ENCODE measurements around the gene MGAT4B. TPM values are rescaled to one million over a fixed set of nuclear protein-coding genes. Genes with fewer than 3 reads are reported as not detected.

The MGAT4B gene
- total RNA-seq, 1 donor from 2014 or later = 98.9 TPM

DNA sequence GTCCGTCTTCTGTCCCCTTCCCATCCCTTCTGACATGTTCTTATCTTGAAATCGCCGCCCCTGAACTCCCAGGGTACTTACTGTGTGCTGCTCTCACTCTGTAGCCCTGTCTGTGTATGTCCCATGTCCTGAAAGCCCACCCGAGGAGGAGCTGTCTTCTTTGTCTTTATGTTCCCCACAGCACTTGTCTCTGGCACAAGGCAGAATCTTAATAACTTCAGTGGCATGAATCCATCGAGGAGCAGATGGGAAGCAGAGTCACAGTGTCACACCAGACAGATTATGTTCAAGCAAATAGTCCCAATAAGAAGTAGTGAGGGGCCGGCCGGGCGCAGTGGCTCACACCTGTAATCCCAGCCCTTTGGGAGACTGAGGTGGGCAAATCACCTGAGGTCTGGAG lies 42.6 kb downstream of the MGAT4B start:
- intact Hi-C loops (cut with DNase I) = loop anchor here (5.0 kb wide), 1 partner anchor 143 kb away; the partner anchor contains the start of gene TBC1D9B
- DNase-seq (ENCODE audit: missing footprints) (no peak), ATAC-seq (no peak)

GRCh38 chr5:179763215-179763945 lies 43.3 kb downstream of the MGAT4B start:
- intact Hi-C loops (cut with DNase I) = loop anchor here (2.0 to 5.0 kb wide), 2 partner anchors 33 to 144 kb away; partner anchors contain the start of gene TBC1D9B
- no peak for ATAC-seq
- no peak for DNase-seq (ENCODE audit: missing footprints)

DNA sequence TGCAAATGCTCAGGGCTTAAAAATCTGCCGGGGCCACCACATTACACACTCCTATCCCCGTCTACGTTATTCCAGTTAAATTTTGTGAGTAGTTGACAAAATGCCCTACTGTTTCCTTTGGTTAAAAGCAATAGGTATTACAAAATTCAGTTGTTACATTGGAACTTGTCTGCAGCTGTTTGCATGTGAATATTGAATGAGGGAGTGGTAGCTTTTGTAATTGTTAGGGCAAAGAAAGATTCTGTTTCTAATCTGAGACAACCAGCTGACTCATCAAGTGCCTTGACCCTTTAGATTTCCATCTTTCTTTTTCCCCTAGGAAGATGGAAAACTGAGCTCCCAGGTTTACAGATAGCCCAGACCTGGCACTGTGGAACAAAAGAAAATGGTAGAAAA lies 43.9 kb downstream of the MGAT4B start:
- ATAC-seq = no peak
- intact Hi-C loops (cut with DNase I) = loop anchor here (2.0 to 5.0 kb wide), 2 partner anchors 34 to 145 kb away; partner anchors contain the start of gene TBC1D9B
- DNase-seq (ENCODE audit: missing footprints) = no peak

GRCh38 chr5:179762079-179762780 lies 44.4 kb downstream of the MGAT4B start:
- intact Hi-C loops (cut with DNase I) = loop anchor here (2.0 to 5.0 kb wide), 2 partner anchors 35 to 145 kb away; partner anchors contain the start of gene TBC1D9B
- ATAC-seq (no peak), DNase-seq (ENCODE audit: missing footprints) (no peak)

DNA sequence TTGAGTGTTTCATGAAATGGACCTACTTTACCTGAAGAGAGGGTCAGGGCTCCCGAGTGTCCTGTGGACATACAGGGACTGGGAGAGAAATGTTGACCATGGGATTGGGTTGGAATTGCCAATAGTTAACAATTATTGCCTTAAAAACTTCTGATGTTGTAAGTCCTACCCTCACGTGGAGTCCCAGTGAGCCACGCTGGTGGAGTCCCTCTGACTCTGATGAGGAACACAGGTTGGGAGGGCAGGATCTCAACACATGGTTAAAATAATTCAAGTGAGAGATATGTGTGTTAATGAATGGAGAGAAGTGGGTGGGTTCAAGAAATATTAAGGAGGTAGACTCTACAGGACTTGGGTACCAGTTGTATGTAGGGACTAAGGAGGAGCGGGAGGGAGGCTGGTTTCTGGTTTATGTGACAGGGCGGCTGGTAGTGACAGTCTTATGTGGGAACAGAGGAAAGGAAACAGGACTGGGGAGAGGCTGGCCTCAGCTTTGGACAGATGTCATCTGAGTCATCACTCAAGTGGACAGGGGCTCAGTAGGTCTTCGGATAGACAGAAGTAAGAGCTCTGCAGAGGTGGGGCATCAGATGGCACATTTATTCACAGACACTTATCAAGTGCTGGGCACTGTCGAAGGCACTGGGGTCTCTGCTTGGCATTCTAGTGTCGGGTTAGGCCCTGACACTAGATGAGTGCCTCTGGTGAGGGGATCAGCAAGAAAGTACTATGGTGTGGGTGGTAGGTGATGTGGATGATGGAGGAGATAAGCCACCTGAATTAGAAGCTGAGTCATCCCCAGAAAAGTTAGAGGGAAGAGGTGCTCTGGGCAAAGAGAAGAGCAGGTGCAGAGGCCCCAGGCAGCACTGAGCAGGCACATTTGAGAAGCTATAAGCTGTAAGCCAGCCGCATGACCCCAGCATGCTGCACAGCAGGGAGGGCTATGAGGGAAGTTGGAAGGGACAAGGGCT lies 46.8 kb downstream of the MGAT4B start:
- DNase-seq (ENCODE audit: missing footprints) (no peak), ATAC-seq (no peak)
- intact Hi-C loops (cut with DNase I) = loop anchor here (5.0 kb wide), 1 partner anchor 147 kb away; the partner anchor contains the start of gene TBC1D9B

GRCh38 chr5:179758955-179759354 lies 47.7 kb downstream of the MGAT4B start:
- no peak for DNase-seq (ENCODE audit: missing footprints)
- intact Hi-C loops (cut with DNase I) = no loop called here
- no peak for ATAC-seq

GRCh38 chr5:179755022-179755421 lies 51.6 kb downstream of the MGAT4B start:
- no peak for ATAC-seq
- intact Hi-C loops (cut with DNase I) = no loop called here

DNA sequence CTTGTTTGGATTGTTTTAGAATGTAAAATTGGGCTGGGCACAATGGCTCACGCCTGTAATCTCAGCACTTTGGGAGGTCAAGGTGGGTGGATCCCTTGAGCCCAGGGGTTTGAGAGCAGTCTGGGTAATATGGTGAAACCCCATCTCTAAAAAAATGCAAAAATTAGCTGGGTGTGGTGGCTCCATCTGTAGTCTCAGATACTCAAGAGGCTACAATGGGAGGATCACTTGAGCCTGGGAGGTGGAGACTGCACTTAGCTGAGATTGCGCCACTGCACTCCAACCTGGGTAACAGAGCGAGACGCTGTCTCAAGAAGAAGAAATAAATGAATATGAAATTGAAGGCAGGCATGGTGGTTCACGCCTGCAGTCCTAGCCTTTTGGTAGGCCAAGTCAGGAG lies 52.7 kb downstream of the MGAT4B start:
- DNase-seq (ENCODE audit: missing footprints) (no peak), ATAC-seq (no peak)

More at GRCh38 chr5:179755022-179755421, 51.6 kb downstream of the MGAT4B start:
- no peak for DNase-seq (ENCODE audit: missing footprints)

GRCh38 chr5:179749857-179750508 lies 56.7 kb downstream of the MGAT4B start:
- no peak for ATAC-seq
- peak; percentile 17 for DNase-seq (ENCODE audit: missing footprints)
- intact Hi-C loops (cut with DNase I) = no loop called here

More for the DNA sequence above, 52.7 kb downstream of the MGAT4B start:
- intact Hi-C loops (cut with DNase I) = no loop called here

DNA sequence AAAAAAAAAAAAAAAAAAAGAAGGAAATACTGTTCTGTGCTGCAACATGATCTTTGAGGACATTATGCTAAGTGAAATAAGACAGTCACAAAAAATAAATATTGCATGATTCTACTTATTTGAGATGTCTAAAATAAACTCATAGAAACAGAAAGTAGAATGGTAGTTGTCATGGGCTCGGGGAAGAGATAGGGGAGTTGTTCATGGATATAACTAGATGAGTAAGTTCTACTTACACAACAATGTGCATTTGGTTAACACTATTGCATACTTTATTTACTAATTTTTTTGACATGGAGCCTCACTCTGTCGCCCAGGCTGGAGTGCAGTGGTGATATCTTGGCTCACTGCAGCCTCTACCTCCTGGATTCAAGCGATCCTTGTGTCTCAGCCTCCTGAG lies 58.9 kb downstream of the MGAT4B start:
- DNase-seq (ENCODE audit: missing footprints) = no peak
- intact Hi-C loops (cut with DNase I) = no loop called here
- ATAC-seq = no peak

Small RNA genes within 50 kb of the gene (microRNA-seq; reads per million reads assigned to microRNA genes)
- 1.4 reads per million for gene MIR1229

Other genes with a start within 250 kb of the MGAT4B start
- gene HNRNPH1, start 183.2 kb downstream of the MGAT4B start, total RNA-seq = 218 TPM
- not detected for gene CBY3, start 125.8 kb downstream of the MGAT4B start, total RNA-seq
- 504 TPM for gene CANX, start 107.9 kb downstream of the MGAT4B start, total RNA-seq
- gene MAML1, start 74.0 kb downstream of the MGAT4B start, total RNA-seq = 11.1 TPM
- gene LTC4S, start 12.9 kb downstream of the MGAT4B start, total RNA-seq = 10.3 TPM
- 407 TPM for gene SQSTM1, start 14.0 kb upstream of the MGAT4B start, total RNA-seq
- 12.2 TPM for gene MRNIP, start 52.0 kb upstream of the MGAT4B start, total RNA-seq
- 37.1 TPM for gene TBC1D9B, start 101.0 kb upstream of the MGAT4B start, total RNA-seq

All from Right ventricle myocardium inferior (tissue), 1 donor.